ENCODE measurements around the gene GGACT. TPM values are rescaled to one million over a fixed set of nuclear protein-coding genes. Genes with fewer than 3 reads are reported as not detected.
A peak's percentile ranks its signal among the peaks of the same experiment; 100 is the strongest.

Gene GGACT
- total and polyA plus RNA-seq, 2 donors from 2014 or later, result 9.3 to 15.6 TPM

DNA sequence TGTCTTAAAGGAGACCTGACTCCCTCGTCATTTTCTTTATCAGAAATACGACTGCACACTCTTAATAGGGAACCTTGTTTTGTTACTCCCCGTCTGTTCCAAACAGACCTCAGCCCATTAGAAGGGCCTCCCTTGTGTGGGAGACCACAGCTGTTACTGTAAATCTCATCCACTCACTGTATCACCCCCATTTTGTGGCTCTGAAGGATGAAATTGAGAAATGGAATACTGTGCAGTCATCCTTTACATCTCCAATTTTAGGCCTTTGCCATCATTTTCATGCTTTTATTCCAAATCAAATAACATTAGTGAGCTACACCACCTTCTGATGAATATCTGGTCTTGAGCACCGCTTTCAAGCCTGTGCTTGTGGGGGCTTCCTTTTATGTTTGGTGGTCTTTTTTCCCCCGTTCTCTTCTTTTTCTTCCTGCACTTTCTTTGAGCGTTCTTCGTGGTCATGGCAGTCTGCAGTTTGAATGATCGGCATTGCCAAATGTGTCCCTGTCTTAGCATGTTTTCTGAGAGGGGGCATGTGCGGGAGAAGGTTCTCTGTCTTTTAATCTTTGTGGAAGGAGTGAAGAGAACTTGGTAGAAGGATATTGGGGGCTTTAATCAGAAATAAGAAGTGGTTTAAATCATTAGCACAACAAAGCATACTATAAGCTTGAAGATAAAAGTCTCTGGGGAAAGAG lies 65.8 kb downstream of the GGACT start:
- TF ChIP-seq, protein P1, sequence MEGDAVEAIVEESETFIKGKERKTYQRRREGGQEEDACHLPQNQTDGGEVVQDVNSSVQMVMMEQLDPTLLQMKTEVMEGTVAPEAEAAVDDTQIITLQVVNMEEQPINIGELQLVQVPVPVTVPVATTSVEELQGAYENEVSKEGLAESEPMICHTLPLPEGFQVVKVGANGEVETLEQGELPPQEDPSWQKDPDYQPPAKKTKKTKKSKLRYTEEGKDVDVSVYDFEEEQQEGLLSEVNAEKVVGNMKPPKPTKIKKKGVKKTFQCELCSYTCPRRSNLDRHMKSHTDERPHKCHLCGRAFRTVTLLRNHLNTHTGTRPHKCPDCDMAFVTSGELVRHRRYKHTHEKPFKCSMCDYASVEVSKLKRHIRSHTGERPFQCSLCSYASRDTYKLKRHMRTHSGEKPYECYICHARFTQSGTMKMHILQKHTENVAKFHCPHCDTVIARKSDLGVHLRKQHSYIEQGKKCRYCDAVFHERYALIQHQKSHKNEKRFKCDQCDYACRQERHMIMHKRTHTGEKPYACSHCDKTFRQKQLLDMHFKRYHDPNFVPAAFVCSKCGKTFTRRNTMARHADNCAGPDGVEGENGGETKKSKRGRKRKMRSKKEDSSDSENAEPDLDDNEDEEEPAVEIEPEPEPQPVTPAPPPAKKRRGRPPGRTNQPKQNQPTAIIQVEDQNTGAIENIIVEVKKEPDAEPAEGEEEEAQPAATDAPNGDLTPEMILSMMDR (IDR thresholded peaks at IDR 0.05; ENCODE audit: borderline replicate concordance, extremely low read depth, insufficient read depth), result no peak
- FAIRE-seq (no peak), DNase-seq (no peak)
- Histone ChIP-seq H3K27ac (ENCODE audit: low read depth in 2 of 2, low read length in 2 of 2) (no peak overlapping the region), H3K4me3 (ENCODE audit: low read length in 3 of 3) (no peak overlapping the region), H3K4me1 (ENCODE audit: control insufficient read depth in 2 of 3, insufficient read depth in 2 of 3, low read depth in 1 of 3, low read length in 3 of 3) (peaks cover 2 to 17% (median 3%) of the 10 kb centered on the region in 3 donors), H3K36me3 (ENCODE audit: control insufficient read depth in 2 of 3, insufficient read depth in 3 of 3, low read length in 3 of 3) (no peaks in the 10 kb centered on the region), H3K9ac (ENCODE audit: low read length in 3 of 3) (no peak overlapping the region), H3K9me3 (ENCODE audit: control insufficient read depth in 2 of 3, insufficient read depth in 1 of 3, low read length in 3 of 3) (no peaks in the 10 kb centered on the region), H3K27me3 (ENCODE audit: control insufficient read depth, insufficient read depth, low read length) (no peaks in the 10 kb centered on the region)
- intact Hi-C loops (cut with DNase I), result loop anchor here (10.0 kb wide), 1 partner anchor 868 kb away; no protein-coding TSS in a partner anchor

DNA sequence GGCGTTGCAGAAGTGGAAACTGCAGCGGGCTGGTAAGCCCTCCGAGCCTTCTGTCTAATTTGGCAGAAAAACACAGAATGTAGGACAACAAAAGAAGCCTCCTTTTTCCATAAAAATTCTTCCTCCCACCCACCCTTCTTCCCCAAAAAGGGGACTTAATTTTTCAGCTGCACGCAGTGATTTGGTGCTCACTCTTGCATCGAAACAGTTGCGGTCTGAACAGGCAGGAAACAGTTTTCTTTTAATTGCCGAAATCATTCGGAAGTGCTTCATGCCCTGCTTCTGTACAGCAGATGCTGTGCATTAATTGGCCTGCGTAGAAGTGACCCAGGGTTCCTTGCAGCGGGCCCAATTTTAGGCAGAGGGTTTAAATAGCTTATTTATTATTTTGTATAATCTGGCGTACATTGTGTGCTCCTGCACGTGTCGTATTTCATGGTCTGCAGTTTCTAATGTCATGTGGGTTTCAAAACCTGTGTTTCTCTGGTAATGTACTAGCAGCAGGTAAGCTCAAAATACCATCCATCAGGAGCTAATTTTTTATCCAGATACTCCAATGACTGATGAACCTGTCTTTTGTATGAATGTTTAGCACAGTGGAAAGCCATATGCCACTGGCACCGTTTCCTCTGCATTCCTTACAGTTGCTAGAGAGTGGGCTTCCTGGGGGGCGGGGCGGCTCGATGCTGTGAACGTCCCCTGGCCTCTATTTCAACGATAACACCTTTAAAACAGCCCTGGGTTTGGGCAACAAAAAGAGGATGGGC lies 66.6 kb downstream of the GGACT start:
- H3K27ac ChIP-seq (ENCODE audit: low read depth in 2 of 2, low read length in 2 of 2), result no peak overlapping the region
- peaks cover 2 to 20% (median 7%) of the 10 kb centered on the region in 3 donors for H3K4me1 ChIP-seq (ENCODE audit: control insufficient read depth in 2 of 3, insufficient read depth in 2 of 3, low read depth in 1 of 3, low read length in 3 of 3)
- TF ChIP-seq, protein P1 (IDR thresholded peaks at IDR 0.05; ENCODE audit: borderline replicate concordance, extremely low read depth, insufficient read depth), result no peak
- no peak overlapping the region for H3K4me3 ChIP-seq (ENCODE audit: low read length in 3 of 3)
- FAIRE-seq (no peak), DNase-seq (no peak)
- no peaks in the 10 kb centered on the region for H3K27me3 ChIP-seq (ENCODE audit: control insufficient read depth, insufficient read depth, low read length)
- H3K9me3 ChIP-seq (ENCODE audit: control insufficient read depth in 2 of 3, insufficient read depth in 1 of 3, low read length in 3 of 3), result no peaks in the 10 kb centered on the region
- no peaks in the 10 kb centered on the region for H3K36me3 ChIP-seq (ENCODE audit: control insufficient read depth in 2 of 3, insufficient read depth in 3 of 3, low read length in 3 of 3)
- H3K9ac ChIP-seq (ENCODE audit: low read length in 3 of 3), result no peak overlapping the region
- intact Hi-C loops (cut with DNase I), result loop anchor here (10.0 kb wide), 1 partner anchor 867 kb away; no protein-coding TSS in a partner anchor

DNA sequence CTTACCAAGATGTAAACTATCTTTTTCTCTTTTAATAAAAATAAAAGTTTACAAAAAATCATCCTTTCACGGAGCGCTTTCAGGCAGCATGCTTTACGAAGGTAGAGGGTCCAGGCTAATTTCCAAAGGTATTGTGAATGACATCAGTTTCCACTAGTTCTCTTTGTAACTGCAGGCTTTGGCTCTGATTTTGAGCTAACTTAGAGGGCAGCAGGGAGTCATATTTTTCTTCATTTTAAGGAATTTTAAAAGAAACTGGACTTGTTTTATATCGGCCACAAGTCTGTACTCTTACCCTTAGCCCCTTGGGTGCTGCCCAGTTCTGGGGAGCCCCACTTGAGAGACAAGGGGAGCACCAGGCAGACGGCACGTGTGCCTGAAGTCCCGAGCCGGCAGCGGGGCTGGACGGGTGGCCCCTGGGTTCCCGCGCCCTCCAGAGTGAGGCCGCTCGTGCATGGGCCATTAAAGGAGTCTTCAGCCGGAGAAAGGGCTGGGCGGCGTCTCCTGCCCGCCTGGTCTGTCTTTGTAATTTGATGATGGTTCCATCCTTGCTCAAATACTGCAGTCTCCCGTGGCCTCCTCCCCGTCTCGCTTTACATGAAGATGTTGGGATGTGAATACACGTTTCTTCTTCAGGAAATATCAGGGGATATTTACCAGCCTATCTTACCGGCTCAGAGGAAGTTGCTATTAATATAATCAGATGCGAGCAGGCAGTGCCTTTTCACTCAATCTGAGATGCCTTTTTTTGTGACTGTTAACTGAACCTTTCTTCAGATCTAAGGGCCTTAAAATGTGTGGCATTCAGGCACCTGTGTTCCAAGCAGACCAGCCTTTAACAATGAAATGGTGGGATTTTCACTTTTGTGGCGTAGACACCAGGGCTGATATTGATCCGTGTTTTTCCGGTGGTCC lies 67.4 kb downstream of the GGACT start:
- no peak for FAIRE-seq

More for the DNA sequence above, 67.4 kb downstream of the GGACT start:
- H3K36me3 ChIP-seq (ENCODE audit: control insufficient read depth in 2 of 3, insufficient read depth in 3 of 3, low read length in 3 of 3), result no peaks in the 10 kb centered on the region
- H3K27me3 ChIP-seq (ENCODE audit: control insufficient read depth, insufficient read depth, low read length), result no peaks in the 10 kb centered on the region
- intact Hi-C loops (cut with DNase I), result loop anchor here (10.0 kb wide), 1 partner anchor 866 kb away; no protein-coding TSS in a partner anchor
- H3K9ac ChIP-seq (ENCODE audit: low read length in 3 of 3), result no peak overlapping the region
- no peak overlapping the region for H3K4me3 ChIP-seq (ENCODE audit: low read length in 3 of 3)
- peak in 4 of 5 donors; percentile 71 to 75 (median 73) for DNase-seq
- H3K9me3 ChIP-seq (ENCODE audit: control insufficient read depth in 2 of 3, insufficient read depth in 1 of 3, low read length in 3 of 3), result no peaks in the 10 kb centered on the region
- TF ChIP-seq, protein P1 (IDR thresholded peaks at IDR 0.05; ENCODE audit: borderline replicate concordance, extremely low read depth, insufficient read depth), result no peak
- peaks cover 2 to 20% (median 10%) of the 10 kb centered on the region in 3 donors for H3K4me1 ChIP-seq (ENCODE audit: control insufficient read depth in 2 of 3, insufficient read depth in 2 of 3, low read depth in 1 of 3, low read length in 3 of 3)
- H3K27ac ChIP-seq (ENCODE audit: low read depth in 2 of 2, low read length in 2 of 2), result no peak overlapping the region
